ENCODE data around the gene HIPK1. TPM values are rescaled to one million over a fixed set of nuclear protein-coding genes. Genes with fewer than 3 reads are reported as not detected.

HIPK1 gene
- total RNA-seq, 1 experiment from 2014 or later = 52.2 TPM

DNA sequence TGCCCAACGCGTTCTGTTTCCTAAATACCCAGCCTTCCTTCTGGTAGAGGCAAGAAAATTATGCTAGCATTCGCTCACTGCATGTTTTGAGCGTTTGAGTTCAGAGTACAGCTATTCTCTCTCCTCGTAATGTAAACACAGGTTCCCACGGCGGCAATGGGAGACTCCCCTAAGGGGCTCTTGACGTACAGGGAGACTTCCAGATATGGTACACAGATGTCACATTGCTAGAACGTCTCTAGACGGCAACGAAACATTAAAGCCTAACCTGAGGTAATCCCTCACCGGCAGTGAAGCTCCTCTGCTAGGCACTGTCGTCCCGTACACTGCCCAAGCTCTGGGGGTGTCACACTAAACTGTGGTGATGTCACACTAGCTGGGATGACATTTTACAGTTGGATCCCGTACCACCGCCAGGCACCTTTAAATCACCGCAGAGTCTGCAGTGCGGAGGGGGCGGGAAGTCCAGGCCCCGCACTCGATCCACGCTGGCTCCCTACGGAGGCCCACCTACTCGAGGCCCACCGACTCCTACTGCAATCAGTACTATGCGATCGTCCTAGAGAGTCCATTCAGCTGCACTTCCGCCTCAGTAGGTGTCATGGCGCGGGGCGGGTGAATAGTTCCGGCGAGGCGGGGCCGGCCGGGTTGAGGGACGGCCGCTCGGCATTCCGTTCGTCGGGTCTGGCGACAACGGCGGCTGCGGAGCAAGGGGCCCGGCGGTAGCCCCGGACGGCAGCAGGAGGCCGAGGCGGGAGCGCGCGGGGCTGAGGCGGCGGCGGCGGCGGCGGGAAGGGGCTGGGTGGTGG, at the start of gene HIPK1 (continued):
- TF ChIP-seq SP1 (CRISPR knock-in tag; conservative IDR thresholded peaks at IDR 0.05) (peak; percentile 96), RELA (CRISPR knock-in tag; IDR thresholded peaks at IDR 0.05; ENCODE audit: borderline replicate concordance) (no peak), FOXK1 (CRISPR knock-in tag; IDR thresholded peaks at IDR 0.05) (peak; percentile 89), NFATC4 (CRISPR knock-in tag; IDR thresholded peaks at IDR 0.05) (no peak), JUN (CRISPR knock-in tag; IDR thresholded peaks at IDR 0.05) (no peak), ELF4 (CRISPR knock-in tag; IDR thresholded peaks at IDR 0.05; ENCODE audit: low read depth) (no peak), SOX15 (CRISPR knock-in tag; IDR thresholded peaks at IDR 0.05) (no peak), ESRRA (CRISPR knock-in tag; IDR thresholded peaks at IDR 0.05; ENCODE audit: borderline replicate concordance) (peak; percentile 61; the same call in 1 of the 2 replicates), NR1H2 (CRISPR knock-in tag; IDR thresholded peaks at IDR 0.05) (no peak), JAZF1 (CRISPR knock-in tag; IDR thresholded peaks at IDR 0.05) (no peak), MYBL2 (CRISPR knock-in tag; IDR thresholded peaks at IDR 0.05) (no peak), NR3C1 (CRISPR knock-in tag; conservative IDR thresholded peaks at IDR 0.05; ENCODE audit: low read depth) (no peak), ZNF423 (CRISPR knock-in tag; IDR thresholded peaks at IDR 0.05) (no peak), ZNF232 (CRISPR knock-in tag; IDR thresholded peaks at IDR 0.05) (peak; percentile 96), FOXP1 (CRISPR knock-in tag; IDR thresholded peaks at IDR 0.05; ENCODE audit: borderline replicate concordance) (peak; percentile 47; the same call in 1 of the 2 replicates), CREB1 (CRISPR knock-in tag; IDR thresholded peaks at IDR 0.05) (no peak)
- TF ChIP-seq, protein P1, sequence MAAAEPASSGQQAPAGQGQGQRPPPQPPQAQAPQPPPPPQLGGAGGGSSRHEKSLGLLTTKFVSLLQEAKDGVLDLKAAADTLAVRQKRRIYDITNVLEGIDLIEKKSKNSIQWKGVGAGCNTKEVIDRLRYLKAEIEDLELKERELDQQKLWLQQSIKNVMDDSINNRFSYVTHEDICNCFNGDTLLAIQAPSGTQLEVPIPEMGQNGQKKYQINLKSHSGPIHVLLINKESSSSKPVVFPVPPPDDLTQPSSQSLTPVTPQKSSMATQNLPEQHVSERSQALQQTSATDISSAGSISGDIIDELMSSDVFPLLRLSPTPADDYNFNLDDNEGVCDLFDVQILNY (CRISPR knock-in tag; IDR thresholded peaks at IDR 0.05) = 0 out of 2 replicates have a peak, but pooled peaks have one; percentile 67
- TF ChIP-seq, protein P2, sequence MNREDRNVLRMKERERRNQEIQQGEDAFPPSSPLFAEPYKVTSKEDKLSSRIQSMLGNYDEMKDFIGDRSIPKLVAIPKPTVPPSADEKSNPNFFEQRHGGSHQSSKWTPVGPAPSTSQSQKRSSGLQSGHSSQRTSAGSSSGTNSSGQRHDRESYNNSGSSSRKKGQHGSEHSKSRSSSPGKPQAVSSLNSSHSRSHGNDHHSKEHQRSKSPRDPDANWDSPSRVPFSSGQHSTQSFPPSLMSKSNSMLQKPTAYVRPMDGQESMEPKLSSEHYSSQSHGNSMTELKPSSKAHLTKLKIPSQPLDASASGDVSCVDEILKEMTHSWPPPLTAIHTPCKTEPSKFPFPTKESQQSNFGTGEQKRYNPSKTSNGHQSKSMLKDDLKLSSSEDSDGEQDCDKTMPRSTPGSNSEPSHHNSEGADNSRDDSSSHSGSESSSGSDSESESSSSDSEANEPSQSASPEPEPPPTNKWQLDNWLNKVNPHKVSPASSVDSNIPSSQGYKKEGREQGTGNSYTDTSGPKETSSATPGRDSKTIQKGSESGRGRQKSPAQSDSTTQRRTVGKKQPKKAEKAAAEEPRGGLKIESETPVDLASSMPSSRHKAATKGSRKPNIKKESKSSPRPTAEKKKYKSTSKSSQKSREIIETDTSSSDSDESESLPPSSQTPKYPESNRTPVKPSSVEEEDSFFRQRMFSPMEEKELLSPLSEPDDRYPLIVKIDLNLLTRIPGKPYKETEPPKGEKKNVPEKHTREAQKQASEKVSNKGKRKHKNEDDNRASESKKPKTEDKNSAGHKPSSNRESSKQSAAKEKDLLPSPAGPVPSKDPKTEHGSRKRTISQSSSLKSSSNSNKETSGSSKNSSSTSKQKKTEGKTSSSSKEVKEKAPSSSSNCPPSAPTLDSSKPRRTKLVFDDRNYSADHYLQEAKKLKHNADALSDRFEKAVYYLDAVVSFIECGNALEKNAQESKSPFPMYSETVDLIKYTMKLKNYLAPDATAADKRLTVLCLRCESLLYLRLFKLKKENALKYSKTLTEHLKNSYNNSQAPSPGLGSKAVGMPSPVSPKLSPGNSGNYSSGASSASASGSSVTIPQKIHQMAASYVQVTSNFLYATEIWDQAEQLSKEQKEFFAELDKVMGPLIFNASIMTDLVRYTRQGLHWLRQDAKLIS (CRISPR knock-in tag; IDR thresholded peaks at IDR 0.05; ENCODE audit: borderline replicate concordance) = no peak
- TF ChIP-seq, protein P3, sequence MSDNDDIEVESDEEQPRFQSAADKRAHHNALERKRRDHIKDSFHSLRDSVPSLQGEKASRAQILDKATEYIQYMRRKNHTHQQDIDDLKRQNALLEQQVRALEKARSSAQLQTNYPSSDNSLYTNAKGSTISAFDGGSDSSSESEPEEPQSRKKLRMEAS (CRISPR knock-in tag; IDR thresholded peaks at IDR 0.05) = peak; percentile 81
- TF ChIP-seq, protein P4, sequence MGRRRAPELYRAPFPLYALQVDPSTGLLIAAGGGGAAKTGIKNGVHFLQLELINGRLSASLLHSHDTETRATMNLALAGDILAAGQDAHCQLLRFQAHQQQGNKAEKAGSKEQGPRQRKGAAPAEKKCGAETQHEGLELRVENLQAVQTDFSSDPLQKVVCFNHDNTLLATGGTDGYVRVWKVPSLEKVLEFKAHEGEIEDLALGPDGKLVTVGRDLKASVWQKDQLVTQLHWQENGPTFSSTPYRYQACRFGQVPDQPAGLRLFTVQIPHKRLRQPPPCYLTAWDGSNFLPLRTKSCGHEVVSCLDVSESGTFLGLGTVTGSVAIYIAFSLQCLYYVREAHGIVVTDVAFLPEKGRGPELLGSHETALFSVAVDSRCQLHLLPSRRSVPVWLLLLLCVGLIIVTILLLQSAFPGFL (CRISPR knock-in tag; IDR thresholded peaks at IDR 0.05; ENCODE audit: borderline replicate concordance) = no peak
- TF ChIP-seq, protein P5, sequence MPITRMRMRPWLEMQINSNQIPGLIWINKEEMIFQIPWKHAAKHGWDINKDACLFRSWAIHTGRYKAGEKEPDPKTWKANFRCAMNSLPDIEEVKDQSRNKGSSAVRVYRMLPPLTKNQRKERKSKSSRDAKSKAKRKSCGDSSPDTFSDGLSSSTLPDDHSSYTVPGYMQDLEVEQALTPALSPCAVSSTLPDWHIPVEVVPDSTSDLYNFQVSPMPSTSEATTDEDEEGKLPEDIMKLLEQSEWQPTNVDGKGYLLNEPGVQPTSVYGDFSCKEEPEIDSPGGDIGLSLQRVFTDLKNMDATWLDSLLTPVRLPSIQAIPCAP (CRISPR knock-in tag; IDR thresholded peaks at IDR 0.05) = no peak
- TF ChIP-seq, protein P6, sequence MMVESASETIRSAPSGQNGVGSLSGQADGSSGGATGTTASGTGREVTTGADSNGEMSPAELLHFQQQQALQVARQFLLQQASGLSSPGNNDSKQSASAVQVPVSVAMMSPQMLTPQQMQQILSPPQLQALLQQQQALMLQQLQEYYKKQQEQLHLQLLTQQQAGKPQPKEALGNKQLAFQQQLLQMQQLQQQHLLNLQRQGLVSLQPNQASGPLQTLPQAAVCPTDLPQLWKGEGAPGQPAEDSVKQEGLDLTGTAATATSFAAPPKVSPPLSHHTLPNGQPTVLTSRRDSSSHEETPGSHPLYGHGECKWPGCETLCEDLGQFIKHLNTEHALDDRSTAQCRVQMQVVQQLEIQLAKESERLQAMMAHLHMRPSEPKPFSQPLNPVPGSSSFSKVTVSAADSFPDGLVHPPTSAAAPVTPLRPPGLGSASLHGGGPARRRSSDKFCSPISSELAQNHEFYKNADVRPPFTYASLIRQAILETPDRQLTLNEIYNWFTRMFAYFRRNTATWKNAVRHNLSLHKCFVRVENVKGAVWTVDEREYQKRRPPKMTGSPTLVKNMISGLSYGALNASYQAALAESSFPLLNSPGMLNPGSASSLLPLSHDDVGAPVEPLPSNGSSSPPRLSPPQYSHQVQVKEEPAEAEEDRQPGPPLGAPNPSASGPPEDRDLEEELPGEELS (CRISPR knock-in tag; IDR thresholded peaks at IDR 0.05) = peak; percentile 50; the same call in 1 of the 2 replicates
- TF ChIP-seq, protein P7, sequence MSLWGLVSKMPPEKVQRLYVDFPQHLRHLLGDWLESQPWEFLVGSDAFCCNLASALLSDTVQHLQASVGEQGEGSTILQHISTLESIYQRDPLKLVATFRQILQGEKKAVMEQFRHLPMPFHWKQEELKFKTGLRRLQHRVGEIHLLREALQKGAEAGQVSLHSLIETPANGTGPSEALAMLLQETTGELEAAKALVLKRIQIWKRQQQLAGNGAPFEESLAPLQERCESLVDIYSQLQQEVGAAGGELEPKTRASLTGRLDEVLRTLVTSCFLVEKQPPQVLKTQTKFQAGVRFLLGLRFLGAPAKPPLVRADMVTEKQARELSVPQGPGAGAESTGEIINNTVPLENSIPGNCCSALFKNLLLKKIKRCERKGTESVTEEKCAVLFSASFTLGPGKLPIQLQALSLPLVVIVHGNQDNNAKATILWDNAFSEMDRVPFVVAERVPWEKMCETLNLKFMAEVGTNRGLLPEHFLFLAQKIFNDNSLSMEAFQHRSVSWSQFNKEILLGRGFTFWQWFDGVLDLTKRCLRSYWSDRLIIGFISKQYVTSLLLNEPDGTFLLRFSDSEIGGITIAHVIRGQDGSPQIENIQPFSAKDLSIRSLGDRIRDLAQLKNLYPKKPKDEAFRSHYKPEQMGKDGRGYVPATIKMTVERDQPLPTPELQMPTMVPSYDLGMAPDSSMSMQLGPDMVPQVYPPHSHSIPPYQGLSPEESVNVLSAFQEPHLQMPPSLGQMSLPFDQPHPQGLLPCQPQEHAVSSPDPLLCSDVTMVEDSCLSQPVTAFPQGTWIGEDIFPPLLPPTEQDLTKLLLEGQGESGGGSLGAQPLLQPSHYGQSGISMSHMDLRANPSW (CRISPR knock-in tag; conservative IDR thresholded peaks at IDR 0.05; ENCODE audit: low read depth) = no peak
- TF ChIP-seq, protein P8, sequence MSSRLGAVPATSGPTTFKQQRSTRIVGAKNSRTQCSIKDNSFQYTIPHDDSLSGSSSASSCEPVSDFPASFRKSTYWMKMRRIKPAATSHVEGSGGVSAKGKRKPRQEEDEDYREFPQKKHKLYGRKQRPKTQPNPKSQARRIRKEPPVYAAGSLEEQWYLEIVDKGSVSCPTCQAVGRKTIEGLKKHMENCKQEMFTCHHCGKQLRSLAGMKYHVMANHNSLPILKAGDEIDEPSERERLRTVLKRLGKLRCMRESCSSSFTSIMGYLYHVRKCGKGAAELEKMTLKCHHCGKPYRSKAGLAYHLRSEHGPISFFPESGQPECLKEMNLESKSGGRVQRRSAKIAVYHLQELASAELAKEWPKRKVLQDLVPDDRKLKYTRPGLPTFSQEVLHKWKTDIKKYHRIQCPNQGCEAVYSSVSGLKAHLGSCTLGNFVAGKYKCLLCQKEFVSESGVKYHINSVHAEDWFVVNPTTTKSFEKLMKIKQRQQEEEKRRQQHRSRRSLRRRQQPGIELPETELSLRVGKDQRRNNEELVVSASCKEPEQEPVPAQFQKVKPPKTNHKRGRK (CRISPR knock-in tag; IDR thresholded peaks at IDR 0.05; ENCODE audit: borderline replicate concordance) = no peak

All from WTC11 (cell line).